Measurements from ENCODE around the gene GRID2.

The GRID2 gene

DNA sequence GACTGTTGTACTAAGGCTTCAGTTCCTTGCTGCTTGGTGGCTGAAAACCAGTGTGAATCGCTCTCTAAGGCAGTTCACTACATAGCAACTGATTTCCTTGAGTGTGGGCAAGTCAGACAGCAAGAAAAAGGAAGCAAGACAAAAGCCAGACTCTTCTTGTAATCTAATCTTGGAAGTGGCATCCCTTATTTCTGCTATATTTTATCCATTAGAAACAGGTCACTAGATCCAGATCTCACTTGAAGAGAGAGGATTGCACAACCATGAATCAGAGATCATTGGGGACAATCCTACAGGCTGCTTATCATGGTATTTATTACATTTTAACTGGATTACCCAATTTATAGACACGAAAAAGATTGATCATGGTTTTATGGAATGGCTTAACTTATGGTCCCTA, 684.5 kb downstream of the GRID2 start:
- DNase-seq, result no peak

DNA sequence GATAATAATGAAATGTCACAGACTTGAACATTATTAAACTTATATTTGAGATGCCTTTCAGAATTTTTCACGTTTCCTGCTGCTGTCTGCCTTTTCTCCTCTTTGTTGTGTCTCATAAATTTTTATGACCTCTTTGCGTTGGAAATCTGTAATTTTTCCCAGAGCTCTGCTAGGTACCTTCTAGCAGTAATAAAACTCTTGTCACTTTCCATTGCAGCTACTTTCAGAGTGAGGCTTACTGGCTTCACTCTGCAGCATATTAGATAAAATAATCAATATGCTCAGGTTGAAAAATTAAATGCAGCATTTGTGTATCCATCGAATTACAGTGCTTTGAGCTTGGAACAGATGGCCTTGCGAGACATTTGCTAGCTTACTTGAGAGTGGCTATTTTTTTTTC, 689.0 kb downstream of the GRID2 start:
- no peak for DNase-seq

DNA sequence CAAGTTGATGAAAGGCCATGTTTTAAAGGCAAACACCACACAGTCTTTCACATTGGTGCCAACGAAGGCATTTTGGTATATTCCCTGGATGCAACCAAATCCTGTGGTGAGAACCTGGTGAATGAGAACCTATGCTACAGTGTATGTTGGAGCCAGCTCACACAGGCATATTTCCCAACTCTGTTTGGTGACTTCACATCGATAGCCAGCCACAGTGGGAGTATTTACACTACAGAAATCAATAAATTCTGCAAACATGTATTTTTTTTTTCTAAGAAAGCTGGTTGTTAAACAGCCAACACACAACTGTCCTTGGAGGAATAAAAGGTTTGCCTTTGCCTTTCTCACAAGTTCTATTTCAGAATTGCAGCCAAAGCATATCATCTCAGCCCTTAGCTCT, 691.0 kb downstream of the GRID2 start:
- no peak for DNase-seq

DNA sequence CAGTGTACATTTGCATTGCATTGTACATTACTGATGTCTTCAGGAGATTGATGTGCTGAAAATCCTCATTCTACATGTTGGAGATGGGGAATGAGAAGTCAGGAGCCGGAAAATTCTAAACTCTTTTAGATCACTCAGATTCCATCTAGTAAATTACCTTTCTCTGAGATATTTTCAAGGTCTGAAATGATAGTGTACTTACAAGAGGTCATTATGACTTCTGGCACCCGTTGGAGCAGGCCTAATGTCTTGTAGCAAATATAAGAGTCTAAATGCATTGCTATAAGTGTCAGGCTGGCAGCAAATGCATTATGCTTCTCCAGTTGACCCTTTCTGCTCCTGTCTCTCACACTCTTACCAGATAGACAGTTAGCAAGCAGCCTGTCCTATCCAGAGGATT, 692.8 kb downstream of the GRID2 start:
- DNase-seq, result no peak

DNA sequence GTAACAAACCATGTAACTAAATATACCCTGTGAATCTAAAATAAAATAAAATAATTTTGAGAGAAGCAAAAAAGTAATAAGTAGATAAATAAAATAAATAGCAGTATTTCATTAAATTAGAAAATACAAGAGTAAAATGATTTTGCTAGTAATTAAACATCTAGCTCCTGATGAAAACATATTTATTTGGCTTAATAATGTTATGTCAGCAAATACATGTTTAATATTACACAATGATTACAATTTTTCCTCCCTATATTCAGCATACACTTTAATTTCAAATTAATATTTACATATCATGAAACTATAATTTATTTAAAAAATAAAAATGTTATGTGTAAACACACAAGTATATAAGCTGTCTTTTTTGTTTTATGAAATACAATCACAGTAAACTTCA, 697.1 kb downstream of the GRID2 start:
- DNase-seq, result no peak

DNA sequence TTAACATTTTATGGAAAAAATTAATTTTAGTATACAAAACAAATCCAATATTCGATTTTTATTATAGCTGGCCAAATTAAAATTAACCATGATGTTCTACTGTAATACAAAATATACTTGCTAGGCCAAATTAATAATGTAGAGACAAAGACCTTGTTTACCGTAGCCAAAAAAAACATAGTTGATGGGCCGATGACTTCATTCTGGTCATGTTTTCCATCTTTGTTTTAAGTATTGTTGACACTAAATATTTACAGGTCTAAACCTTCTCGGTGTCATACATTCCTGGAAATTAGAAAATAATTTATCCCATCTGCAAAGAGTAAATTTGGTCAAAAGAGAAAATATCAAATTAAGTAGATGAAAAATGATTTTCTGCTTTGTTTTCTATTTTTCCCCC, 698.5 kb downstream of the GRID2 start:
- no peak for DNase-seq

DNA sequence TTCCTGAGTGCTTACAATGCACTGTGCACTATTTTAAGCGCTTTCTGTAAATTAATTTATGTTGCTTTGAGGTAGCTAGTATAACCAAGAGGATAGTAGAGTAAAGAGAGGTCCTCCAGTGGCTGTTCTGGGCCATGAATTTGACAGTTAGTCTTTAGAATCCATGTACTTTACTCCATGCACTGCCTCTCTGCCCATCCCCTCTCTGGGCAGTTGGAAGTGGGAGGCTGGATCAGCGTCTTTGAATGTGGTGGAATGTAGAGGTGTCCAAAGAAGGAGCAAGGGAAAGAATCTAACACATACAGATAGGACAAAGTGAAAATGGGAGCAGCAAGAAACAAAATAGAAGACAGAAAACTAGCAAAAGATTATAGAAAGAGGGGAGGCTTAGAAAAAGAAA, 712.6 kb downstream of the GRID2 start:
- no peak for DNase-seq

DNA sequence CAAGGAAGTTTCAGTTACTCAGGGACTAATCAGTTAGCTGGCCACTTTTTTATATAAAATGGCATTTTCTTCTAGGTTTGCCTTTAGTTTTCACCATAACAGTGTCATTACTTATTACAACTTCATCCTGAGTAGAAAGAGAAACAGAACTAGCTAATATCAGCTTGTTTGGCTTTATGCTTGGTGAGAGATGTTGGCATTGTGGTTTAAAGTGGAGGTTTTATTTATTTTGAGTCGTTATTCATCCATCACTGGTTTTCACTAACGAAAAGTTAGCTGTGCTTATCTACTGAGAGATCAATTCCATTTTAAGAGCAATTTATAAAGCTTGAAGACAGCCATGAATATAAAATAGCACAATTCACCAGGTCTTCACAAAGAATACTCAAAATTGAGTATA, 714.5 kb downstream of the GRID2 start:
- DNase-seq, result no peak

DNA sequence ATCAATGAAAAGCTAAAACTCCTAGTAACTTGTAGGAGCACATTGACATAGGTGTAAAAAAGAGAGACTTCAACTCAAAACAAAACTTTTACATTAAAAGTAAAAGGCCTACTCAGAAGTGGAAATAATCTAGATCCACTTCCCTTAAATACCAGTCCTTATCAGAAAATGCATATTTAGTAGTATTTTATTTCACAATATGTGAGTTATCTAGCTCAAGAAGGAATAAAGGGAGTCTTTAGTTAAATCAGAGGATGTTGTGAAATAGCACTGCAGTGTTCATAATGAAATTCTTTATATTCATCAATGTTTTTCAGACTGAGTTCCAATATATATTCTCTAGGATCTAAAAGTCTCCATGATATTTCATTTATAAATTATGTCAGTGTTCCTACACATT, 715.0 kb downstream of the GRID2 start:
- no peak for DNase-seq

DNA sequence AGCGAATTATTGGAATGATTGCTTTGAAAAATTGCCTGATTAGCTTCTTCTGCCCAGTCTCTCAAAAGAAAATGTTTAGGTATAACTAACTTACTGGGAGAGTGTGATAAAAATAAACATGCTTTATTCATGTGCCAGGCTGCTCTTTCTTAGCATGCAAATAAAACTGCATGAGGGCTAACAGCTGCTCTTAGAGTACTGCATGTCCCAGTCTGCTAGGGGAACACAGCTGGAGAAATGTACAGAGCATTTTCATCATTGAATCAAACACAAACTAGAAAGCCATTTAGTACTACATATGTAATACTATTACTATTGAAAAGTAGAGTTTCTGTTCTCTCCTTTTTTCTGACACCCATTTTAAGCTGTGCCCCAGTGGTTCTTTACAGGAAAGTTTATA, 726.0 kb downstream of the GRID2 start:
- DNase-seq, result no peak

DNA sequence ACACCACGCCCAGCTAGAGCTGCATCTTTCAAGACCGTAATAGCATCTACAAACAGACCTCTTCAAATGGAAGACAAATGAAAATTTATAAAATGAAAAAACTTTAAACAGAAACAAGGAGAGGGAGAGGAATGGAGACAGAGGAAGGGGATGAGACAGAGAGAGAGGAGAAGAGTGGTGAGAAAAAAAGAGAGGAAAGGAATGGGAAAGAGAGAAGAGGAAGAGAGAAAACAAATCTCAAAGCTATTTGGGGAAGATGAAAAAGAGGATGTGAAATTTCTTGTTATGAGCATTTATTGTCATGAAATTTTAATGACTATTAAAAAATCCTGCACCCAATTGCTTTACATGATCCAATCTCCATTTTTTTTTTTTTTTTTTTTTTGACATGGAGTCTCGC, 726.9 kb downstream of the GRID2 start:
- no peak for DNase-seq

DNA sequence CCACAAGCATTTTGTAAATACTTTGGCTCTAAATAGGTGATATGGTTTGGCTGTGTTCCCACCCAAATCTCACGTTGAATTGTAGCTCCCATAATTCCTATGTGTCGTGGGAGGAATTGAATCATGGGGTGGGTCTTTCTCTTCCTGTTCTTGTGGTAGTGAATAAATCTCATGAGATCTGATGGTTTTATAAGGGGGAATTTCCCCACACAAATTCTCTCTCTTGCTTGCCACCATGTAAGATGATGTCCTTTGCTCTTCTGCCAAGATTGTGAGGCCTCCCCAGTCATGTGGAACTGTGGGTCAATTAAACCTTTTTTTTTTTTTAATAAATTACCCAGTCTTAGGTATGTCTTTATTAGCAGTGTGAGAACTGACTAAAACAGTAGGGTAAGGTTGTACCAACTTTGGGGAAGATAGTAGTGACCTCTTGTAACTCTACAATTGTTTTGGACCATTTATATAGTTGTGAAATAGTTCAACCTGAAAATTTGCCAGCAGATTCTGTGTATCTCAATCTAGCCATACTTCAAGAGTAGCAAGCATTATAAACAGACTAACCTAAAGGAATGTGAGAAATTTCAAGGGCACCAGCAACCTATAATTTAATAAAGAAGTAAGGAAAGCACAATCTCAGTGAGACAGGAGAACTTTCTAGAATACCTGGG, 727.8 kb downstream of the GRID2 start:
- DNase-seq, result no peak

DNA sequence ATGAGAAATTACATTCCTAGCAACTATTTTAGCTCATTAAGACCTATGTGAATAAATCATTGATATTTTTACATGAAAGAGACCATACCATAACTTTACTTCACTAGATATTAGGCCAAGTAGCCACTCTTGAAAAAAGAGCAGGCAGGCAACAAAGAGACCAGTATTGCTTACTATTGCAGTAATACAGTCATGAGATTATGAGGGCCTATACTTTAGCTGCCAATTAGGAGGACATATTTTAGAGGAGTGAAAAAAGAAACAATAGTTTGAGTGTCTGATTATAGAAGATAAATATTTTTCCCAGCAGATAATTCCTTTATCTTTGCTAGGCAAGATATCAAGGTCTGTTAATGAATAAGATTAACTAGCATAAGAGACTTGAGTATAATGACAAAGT, 739.0 kb downstream of the GRID2 start:
- DNase-seq, result no peak

DNA sequence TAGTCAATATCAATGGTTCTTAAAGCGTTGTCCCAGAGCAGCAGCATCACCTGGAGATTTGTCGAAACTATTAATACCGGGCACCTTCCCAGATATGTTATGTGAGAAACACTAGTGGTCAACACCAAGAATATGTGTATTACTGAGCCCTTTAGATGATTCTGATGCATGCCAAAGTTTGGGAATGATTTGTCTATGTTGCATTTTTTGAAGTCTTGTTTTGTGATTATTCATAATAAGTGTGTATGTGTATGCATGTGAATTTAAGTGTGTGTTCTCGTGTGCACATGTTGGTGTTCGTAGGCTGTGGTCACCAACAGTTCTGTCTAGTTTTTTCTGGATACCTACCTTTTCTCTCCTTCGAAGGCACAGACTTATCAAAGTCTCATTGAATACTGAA, 749.4 kb downstream of the GRID2 start:
- DNase-seq, result no peak

DNA sequence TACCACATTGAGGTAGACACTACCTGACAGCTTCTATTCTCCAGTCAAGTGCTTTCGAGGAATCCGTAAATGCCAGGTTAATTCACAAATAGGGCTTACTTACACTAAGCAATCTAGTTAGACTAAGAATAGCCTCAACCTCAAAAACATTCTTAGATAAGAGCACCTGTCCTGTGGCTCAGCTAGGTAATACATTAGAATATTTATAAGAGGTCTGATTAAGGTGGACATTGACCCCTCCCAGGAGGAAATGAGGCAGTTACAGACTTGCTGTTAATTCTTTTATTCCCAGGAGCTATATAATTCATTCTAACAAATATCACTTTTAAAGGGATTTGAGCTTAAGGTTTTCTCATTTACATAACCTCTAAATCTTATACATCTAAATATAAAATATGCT, 758.1 kb downstream of the GRID2 start:
- no peak for DNase-seq

DNA sequence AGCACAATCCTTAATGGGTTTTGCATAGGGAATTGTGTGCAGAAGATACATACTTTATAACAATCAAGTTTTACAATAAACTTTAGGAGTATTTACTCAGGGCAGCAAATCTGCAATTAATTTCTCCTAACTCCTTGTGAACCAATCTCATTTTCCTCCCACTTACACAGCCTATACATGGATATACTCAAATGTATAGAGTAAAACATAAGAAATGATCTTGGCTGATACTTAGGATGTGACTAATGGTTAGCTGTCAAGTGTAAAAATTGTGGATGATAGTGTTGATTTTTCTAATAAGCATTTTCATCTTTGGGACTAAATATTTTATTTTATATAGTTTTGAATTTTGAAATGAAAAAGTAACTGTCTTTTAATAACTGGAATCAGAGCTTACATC, 759.6 kb downstream of the GRID2 start:
- no peak for DNase-seq

DNA sequence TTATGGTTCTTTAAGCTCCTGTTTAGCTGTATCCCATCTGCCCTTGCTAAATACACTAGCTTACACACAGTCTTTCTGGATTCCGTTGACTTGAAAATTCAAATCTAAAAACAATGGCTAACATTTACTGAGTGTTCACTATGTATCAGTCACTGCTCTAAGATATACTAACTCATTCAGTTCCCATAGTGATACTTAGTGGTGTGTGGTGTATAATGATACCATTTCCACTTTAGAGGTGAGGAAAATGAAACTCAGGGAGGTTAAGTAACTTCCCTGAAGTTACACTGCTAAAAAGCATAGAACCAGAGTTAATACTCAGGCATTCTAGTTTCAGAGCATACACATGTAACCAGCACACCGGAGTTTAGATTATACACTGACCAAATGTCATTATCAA, 762.0 kb downstream of the GRID2 start:
- DNase-seq, result no peak

DNA sequence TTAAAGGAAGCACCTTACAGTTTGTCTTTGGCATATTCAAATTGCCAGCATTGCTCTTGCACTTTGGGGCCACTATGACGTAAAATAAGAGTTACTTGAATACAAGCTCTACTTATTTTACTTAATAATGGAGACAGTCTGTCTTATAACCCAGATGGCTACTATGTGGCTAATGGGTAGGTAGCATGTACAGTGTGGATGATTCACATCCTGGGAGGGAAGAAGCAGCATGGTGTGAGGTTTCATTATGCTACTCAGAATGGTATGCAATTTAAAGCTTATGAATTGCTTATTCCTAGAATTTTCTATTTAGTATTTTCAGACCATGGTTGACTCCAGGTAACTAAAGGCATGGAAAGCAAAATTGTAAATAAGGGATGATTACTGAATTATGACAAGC, 763.0 kb downstream of the GRID2 start:
- DNase-seq, result no peak

DNA sequence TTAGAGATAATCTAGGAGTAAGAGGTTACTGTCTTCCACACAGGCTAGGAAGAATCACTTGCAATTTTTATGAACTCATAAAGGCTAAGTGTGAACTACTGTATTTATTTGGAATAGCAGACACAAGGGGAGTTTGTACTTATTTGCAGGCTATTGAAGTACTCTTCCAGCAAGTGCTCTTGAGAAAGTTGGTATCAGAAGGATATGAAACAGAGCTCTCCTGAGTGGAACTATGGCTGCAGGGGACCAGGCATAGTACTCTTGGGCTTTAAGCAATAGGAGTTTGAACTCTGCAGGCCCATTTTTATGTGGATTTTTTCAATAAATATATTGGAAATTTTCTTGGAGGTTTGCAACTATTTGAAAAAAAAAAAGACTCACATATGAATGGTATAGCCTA, 768.5 kb downstream of the GRID2 start:
- DNase-seq, result no peak

DNA sequence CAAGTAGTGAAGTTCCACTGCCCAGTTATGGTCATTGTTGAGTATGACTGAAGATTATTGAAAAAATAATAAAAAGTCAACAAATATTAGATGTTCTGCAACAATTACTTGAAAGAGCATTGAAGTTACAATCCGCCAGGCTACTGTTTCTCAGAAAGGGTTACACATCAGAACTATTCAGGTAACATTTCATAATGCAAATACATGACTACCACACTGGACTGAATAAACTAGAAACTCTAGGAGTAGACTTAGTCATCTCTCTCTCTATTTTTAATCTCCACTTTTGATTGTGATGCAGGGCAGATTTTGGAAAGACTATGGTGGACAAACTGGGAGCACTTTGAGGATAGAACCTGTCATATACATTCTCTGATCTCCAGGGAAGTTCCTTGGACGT, 776.5 kb downstream of the GRID2 start:
- no peak for DNase-seq

DNA sequence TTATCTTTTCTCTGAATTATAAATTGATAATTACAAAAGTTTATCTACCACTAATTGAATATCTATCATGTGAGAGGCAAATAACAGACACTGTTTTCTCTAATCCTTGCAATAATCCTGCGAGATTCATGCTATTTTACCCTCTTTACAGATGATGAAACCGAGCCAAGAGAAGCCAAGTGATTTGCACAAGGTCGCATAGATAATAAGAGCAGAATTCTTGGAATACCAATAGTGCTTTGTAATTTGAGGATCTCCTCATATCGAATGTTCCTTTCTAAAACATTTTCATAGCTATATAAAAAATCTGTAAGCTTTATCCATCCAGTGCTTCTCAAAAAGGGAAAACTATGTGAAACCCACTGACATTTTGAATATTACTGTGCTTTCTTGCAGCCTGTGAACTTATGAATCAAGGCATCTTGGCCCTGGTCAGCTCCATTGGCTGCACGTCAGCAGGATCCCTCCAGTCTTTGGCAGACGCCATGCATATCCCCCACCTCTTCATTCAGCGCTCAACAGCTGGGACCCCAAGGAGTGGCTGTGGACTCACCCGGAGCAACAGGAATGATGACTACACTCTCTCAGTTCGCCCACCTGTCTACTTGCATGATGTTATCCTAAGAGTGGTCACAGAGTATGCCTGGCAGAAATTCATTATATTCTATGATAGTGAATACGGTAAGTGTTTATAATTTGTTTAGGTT, 781.0 kb downstream of the GRID2 start:
- DNase-seq, result no peak

DNA sequence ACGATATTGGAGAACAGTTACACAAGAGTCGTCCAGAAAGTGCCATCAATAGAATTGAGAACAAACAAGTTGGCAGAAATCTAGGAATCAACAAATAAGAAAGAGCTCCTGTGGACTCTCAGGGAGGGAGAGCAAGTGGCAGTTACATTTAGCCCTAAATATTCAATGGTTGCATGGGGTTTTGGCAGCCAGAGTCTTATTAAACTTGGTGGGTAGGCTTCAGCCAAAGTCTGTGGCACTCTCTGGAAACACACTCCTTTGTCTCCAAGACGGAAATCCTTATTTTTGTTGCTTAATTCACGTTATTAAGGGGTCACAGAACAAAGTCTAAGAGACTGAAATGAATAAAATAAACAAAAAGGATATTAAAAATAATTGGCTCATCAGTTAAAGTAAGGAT, 782.6 kb downstream of the GRID2 start:
- DNase-seq, result no peak

DNA sequence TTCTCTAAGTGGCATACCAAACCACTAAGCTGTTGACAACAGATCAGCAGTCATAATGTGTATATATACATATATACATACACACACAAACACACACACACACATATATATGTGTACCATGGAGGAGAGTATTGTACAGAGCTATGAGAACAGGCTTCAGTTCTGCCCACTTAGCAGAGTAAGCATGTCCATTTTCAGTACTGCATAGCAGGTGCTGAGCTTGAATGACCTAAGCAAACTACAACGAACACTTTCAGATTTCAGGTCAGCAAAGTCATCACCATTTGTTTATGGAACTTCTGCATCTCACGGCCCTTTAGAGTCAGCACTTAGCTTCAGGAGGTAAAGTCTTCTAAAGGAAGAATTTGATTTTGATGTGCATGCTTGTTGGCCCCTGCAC, 789.0 kb downstream of the GRID2 start:
- DNase-seq, result no peak

DNA sequence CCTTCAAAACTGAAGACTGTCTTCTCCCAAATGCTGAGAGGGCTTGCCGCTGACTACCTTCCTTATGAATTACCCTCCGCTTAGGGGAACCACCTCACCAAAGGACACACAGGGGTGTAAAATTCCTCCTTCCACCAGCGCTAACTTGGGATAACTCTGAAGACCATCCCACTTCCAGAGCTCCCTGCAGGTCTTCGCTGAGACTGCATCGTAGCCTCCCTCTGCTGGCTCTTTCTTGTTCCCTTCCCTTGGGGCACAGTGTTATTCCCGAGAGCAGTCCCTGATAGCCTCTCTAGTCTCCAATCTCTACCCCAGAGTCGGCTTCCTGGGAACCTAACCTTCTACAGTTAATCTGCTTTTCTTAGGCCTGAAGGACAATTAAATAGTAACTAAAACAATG, 799.3 kb downstream of the GRID2 start:
- no peak for DNase-seq

DNA sequence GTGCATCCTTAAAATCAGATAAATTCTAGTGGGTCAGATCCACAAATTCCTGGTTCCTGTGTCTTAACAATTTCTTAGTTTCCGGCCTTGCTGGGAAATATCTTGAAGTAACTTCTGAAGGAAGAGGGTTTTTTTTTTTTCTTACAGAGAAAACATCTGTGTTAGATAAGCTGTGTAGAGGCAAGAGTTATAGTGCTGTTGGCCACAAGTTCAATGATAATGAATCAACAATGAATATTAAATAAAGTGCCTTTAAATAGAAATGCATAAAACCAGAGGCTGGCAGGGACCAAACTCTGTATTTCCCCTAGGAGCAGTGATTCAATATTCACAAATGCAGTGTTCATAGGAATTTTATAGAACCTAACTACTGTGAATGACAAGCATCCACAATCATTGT, 812.9 kb downstream of the GRID2 start:
- DNase-seq, result no peak

Data from Kasumi-1 (cell line).